BLaER1 (cell line): ENCODE measurements around the gene BEND6.

ENCODE experiments used
- H3K27ac ChIP-seq: shearing (Covaris generic); formaldehyde crosslinking; 2 replicates; pipeline ENCODE4 v1.8.1; 2022
- H3K27me3 ChIP-seq: shearing (Covaris generic); formaldehyde crosslinking; 2 replicates; pipeline ENCODE4 v1.8.1; 2022
- H3K36me3 ChIP-seq: shearing (Covaris generic); formaldehyde crosslinking; 2 replicates; pipeline ENCODE4 v1.8.1; 2022
- H3K4me1 ChIP-seq: shearing (Covaris generic); formaldehyde crosslinking; 2 replicates; pipeline ENCODE4 v1.8.1; 2022
- H3K4me2 ChIP-seq: shearing (Covaris generic); formaldehyde crosslinking; 2 replicates; pipeline ENCODE4 v1.8.1; 2022
- H3K4me3 ChIP-seq: shearing (Covaris generic); formaldehyde crosslinking; 2 replicates; pipeline ENCODE4 v1.8.1; 2022
- H3K9ac ChIP-seq: shearing (Covaris generic); formaldehyde crosslinking; 2 replicates; pipeline ENCODE4 v1.8.1; 2022
- H3K9me3 ChIP-seq: shearing (Covaris generic); formaldehyde crosslinking; 2 replicates; pipeline ENCODE4 v1.8.1; 2022
- H4K20me1 ChIP-seq: shearing (Covaris generic); formaldehyde crosslinking; 2 replicates; pipeline ENCODE4 v1.8.1; 2022
- Cebpa-rat ChIP-seq: shearing (Covaris generic); IDR thresholded peaks from 2 replicates; pipeline ENCODE4 v1.8.1; 2022

Gene BEND6

GRCh38 chr6:56938649-56939191 lies 16.2 kb upstream of the BEND6 start:
- Histone ChIP-seq H3K4me2 (no peak overlapping the region), H3K9me3 (peaks cover 15% of the 10 kb centered on the region), H3K4me3 (no peak overlapping the region), H4K20me1 (no peaks in the 10 kb centered on the region), H3K9ac (no peak overlapping the region), H3K27me3 (no peaks in the 10 kb centered on the region), H3K27ac (no peak overlapping the region), H3K4me1 (0 out of 2 replicates have a peak, but pooled peaks cover 7% of the 10 kb centered on the region), H3K36me3 (no peaks in the 10 kb centered on the region)
- no peak for TF ChIP-seq Cebpa-rat

- no peak overlapping the region for H3K27ac ChIP-seq
- H3K4me3 ChIP-seq, result no peak overlapping the region
- no peak overlapping the region for H3K4me2 ChIP-seq
- H3K9me3 ChIP-seq, result peaks cover 15% of the 10 kb centered on the region
- H3K36me3 ChIP-seq, result no peaks in the 10 kb centered on the region
- no peak overlapping the region for H3K9ac ChIP-seq
- no peak for TF ChIP-seq Cebpa-rat
- H3K4me1 ChIP-seq, result 0 out of 2 replicates have a peak, but pooled peaks cover 7% of the 10 kb centered on the region
- H3K27me3 ChIP-seq, result no peaks in the 10 kb centered on the region
- no peaks in the 10 kb centered on the region for H4K20me1 ChIP-seq
Observed at GRCh38 chr6:56940463-56940862, 14.4 kb upstream of the BEND6 start.

GRCh38 chr6:56940977-56941376 lies 13.9 kb upstream of the BEND6 start:
- H3K27ac ChIP-seq, result no peak overlapping the region
- 0 out of 2 replicates have a peak, but pooled peaks cover 7% of the 10 kb centered on the region for H3K4me1 ChIP-seq
- no peak overlapping the region for H3K4me3 ChIP-seq
- no peak overlapping the region for H3K4me2 ChIP-seq
- no peaks in the 10 kb centered on the region for H4K20me1 ChIP-seq
- H3K36me3 ChIP-seq, result no peaks in the 10 kb centered on the region
- no peak overlapping the region for H3K9ac ChIP-seq
- H3K9me3 ChIP-seq, result peaks cover 15% of the 10 kb centered on the region
- H3K27me3 ChIP-seq, result no peaks in the 10 kb centered on the region
- no peak for TF ChIP-seq Cebpa-rat

- H3K9me3 ChIP-seq, result peaks cover 15% of the 10 kb centered on the region
- no peak for TF ChIP-seq Cebpa-rat
- H3K4me2 ChIP-seq, result no peak overlapping the region; the same call in 1 of the 2 replicates
- no peaks in the 10 kb centered on the region for H3K36me3 ChIP-seq
- no peak overlapping the region for H3K4me3 ChIP-seq
- H3K4me1 ChIP-seq, result no peaks in the 10 kb centered on the region
- H3K9ac ChIP-seq, result no peak overlapping the region
- H3K27me3 ChIP-seq, result no peaks in the 10 kb centered on the region
- no peak overlapping the region for H3K27ac ChIP-seq
- H4K20me1 ChIP-seq, result no peaks in the 10 kb centered on the region
Observed at GRCh38 chr6:56944661-56945060, 10.2 kb upstream of the BEND6 start.

- Histone ChIP-seq H3K27me3 (no peaks in the 10 kb centered on the region), H3K9me3 (peaks cover 6% of the 10 kb centered on the region), H3K9ac (no peak overlapping the region), H3K27ac (no peak overlapping the region), H3K4me2 (no peak overlapping the region), H3K4me3 (no peak overlapping the region), H3K4me1 (no peaks in the 10 kb centered on the region), H4K20me1 (no peaks in the 10 kb centered on the region), H3K36me3 (no peaks in the 10 kb centered on the region)
- no peak for TF ChIP-seq Cebpa-rat
Observed at GRCh38 chr6:56946368-56946767, 8.5 kb upstream of the BEND6 start.

GRCh38 chr6:56947924-56948323 lies 7.0 kb upstream of the BEND6 start:
- no peaks in the 10 kb centered on the region for H3K4me1 ChIP-seq
- no peaks in the 10 kb centered on the region for H3K27me3 ChIP-seq
- no peak overlapping the region for H3K9ac ChIP-seq
- no peaks in the 10 kb centered on the region for H3K9me3 ChIP-seq
- TF ChIP-seq Cebpa-rat, result no peak
- no peaks in the 10 kb centered on the region for H4K20me1 ChIP-seq
- H3K27ac ChIP-seq, result no peak overlapping the region
- no peak overlapping the region for H3K4me2 ChIP-seq
- H3K4me3 ChIP-seq, result no peak overlapping the region
- no peaks in the 10 kb centered on the region for H3K36me3 ChIP-seq

GRCh38 chr6:56949265-56949664 lies 5.6 kb upstream of the BEND6 start:
- TF ChIP-seq Cebpa-rat, result no peak
- H3K9me3 ChIP-seq, result no peaks in the 10 kb centered on the region
- H3K36me3 ChIP-seq, result no peaks in the 10 kb centered on the region
- H4K20me1 ChIP-seq, result no peaks in the 10 kb centered on the region
- no peak overlapping the region for H3K9ac ChIP-seq
- H3K4me3 ChIP-seq, result no peak overlapping the region
- H3K27ac ChIP-seq, result no peak overlapping the region
- peaks cover 10% of the 10 kb centered on the region for H3K4me1 ChIP-seq
- H3K27me3 ChIP-seq, result peaks cover 10% of the 10 kb centered on the region
- H3K4me2 ChIP-seq, result no peak overlapping the region

- Histone ChIP-seq H4K20me1 (no peaks in the 10 kb centered on the region), H3K4me2 (no peak overlapping the region), H3K27me3 (peaks cover 14% of the 10 kb centered on the region), H3K9me3 (no peaks in the 10 kb centered on the region), H3K4me3 (no peak overlapping the region), H3K9ac (no peak overlapping the region), H3K4me1 (peaks cover 10% of the 10 kb centered on the region), H3K27ac (no peak overlapping the region), H3K36me3 (no peaks in the 10 kb centered on the region)
- no peak for TF ChIP-seq Cebpa-rat
Observed at GRCh38 chr6:56949925-56950495, 4.9 kb upstream of the BEND6 start.

- Histone ChIP-seq H3K27me3 (peaks cover 14% of the 10 kb centered on the region), H3K4me1 (peaks cover 15% of the 10 kb centered on the region), H4K20me1 (no peaks in the 10 kb centered on the region), H3K9me3 (no peaks in the 10 kb centered on the region), H3K27ac (no peak overlapping the region), H3K9ac (no peak overlapping the region), H3K4me2 (no peak overlapping the region), H3K4me3 (no peak overlapping the region), H3K36me3 (no peaks in the 10 kb centered on the region)
- TF ChIP-seq Cebpa-rat, result no peak
Observed at GRCh38 chr6:56951049-56951831, 3.7 kb upstream of the BEND6 start.

- Histone ChIP-seq H3K4me1 (peaks cover 20% of the 10 kb centered on the region), H3K27ac (peak overlapping the region; percentile 90), H3K36me3 (no peaks in the 10 kb centered on the region), H3K9me3 (no peaks in the 10 kb centered on the region), H4K20me1 (no peaks in the 10 kb centered on the region), H3K4me3 (peak overlapping the region; percentile 77), H3K9ac (peak overlapping the region; percentile 80), H3K4me2 (peak overlapping the region; percentile 74), H3K27me3 (peaks cover 14% of the 10 kb centered on the region)
- no peak for TF ChIP-seq Cebpa-rat
Observed at GRCh38 chr6:56953597-56954402, 1.1 kb upstream of the BEND6 start.
